Measurements from ENCODE around the gene MGMT.

DNA sequence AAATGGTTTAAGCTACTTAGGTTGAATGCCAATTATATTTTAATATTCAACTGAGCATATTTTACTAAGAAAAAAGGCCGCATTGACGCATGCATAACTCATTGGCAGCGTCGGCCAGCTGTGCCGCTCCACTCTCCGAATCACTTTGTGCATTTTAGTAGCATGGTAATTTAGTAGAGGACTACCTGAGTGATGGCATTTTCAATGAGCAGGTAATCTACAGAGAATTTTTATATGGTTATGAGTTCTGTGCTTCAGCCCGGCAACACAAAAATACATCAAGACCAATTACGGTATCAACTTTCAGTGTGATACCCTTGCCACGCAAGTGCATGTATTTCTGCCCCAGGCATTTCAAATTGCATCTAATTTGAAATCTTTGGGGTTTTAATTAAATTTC is 249.8 kb downstream of the MGMT start:
- TF ChIP-seq CTCF (IDR thresholded peaks at IDR 0.05; ENCODE audit: low read length) (no peak), EZH2phosphoT487 (IDR thresholded peaks at IDR 0.05; ENCODE audit: low read length) (no peak)
